Liver (tissue), 9 donors: ENCODE results near the gene SLC17A7. TPM values are rescaled to one million over a fixed set of nuclear protein-coding genes. Genes with fewer than 3 reads are reported as not detected.

Experiments used
- DNase-seq: peaks from one replicate; pipeline ENCODE4 v3.0.0-alpha.2; 2017; ENCODE audit warnings: low spot score
- H3K27ac ChIP-seq, 2 donors: one replicate each; pipeline ENCODE4 v1.7.0; 2013; ENCODE audit warnings: inconsistent platforms in 2 of 2, low read length in 2 of 2, control low read depth in 1 of 2, low read depth in 1 of 2, mild to moderate bottlenecking in 1 of 2
- H3K27me3 ChIP-seq, 4 donors: one replicate each; pipeline versions ENCODE4 v1.6.1 to v1.7.0; 2013; ENCODE audit warnings: low read length in 3 of 4, inconsistent platforms in 1 of 4, mild to moderate bottlenecking in 1 of 4, moderate library complexity in 1 of 4; ENCODE audit not compliant: control insufficient read depth in 4 of 4, insufficient read depth in 4 of 4
- H3K36me3 ChIP-seq, 4 donors: one replicate each; pipeline versions ENCODE4 v1.6.1 to v1.7.0; 2013; ENCODE audit warnings: low read length in 3 of 4, mild to moderate bottlenecking in 3 of 4, low read depth in 1 of 4, moderate library complexity in 1 of 4; ENCODE audit not compliant: control insufficient read depth in 4 of 4, insufficient read depth in 3 of 4
- H3K4me1 ChIP-seq, 4 donors: one replicate each; pipeline versions ENCODE4 v1.6.1 to v1.7.0; 2013; ENCODE audit warnings: low read length in 3 of 4, mild to moderate bottlenecking in 3 of 4, moderate library complexity in 1 of 4; ENCODE audit not compliant: control insufficient read depth in 4 of 4, insufficient read depth in 4 of 4
- H3K4me3 ChIP-seq, 3 donors: one replicate each; pipeline versions ENCODE4 v1.6.1 to v1.7.0; 2013; ENCODE audit warnings: low read length in 3 of 3, control low read depth in 1 of 3, low read depth in 1 of 3, mild to moderate bottlenecking in 1 of 3
- H3K9ac ChIP-seq, 2 donors: one replicate each; pipeline ENCODE4 v1.7.0; 2013; ENCODE audit warnings: low read length in 2 of 2, mild to moderate bottlenecking in 2 of 2, moderate library complexity in 2 of 2, control low read depth in 1 of 2, low read depth in 1 of 2
- H3K9me3 ChIP-seq, 4 donors: one replicate each; pipeline versions ENCODE4 v1.6.1 to v1.7.0; 2013; ENCODE audit warnings: low read length in 3 of 4; ENCODE audit not compliant: control insufficient read depth in 4 of 4
- CTCF ChIP-seq: fragments of 150-350 bp; IDR thresholded peaks from 2 replicates; pipeline ENCODE4 v1.5.1; 2017; ENCODE audit warnings: improper control_type of control experiment, low read depth, low read length; ENCODE audit not compliant: missing input control
- EGR1 ChIP-seq, 2 donors: IDR thresholded peaks; 2 replicates each; pipeline ENCODE4 v1.6.1; 2016 to 2018; ENCODE audit warnings: antibody characterized with exemption in 2 of 2, low read depth in 2 of 2
- FOXA1 ChIP-seq: IDR thresholded peaks from 2 replicates; pipeline ENCODE4 v1.6.1; 2016; ENCODE audit warnings: antibody characterized with exemption
- FOXA2 ChIP-seq: IDR thresholded peaks from 2 replicates; pipeline ENCODE4 v1.6.1; 2016; ENCODE audit warnings: antibody characterized with exemption
- GABPA ChIP-seq, 2 donors: IDR thresholded peaks in 1 of 2; conservative IDR thresholded peaks in 1 of 2; 2 replicates each; pipeline ENCODE4 v1.6.1; 2016; ENCODE audit warnings: antibody characterized with exemption in 2 of 2, mild to moderate bottlenecking in 1 of 2, moderate library complexity in 1 of 2
- HNF4A ChIP-seq, 2 donors: conservative IDR thresholded peaks; 2 replicates each; pipeline ENCODE4 v1.6.1; 2016; ENCODE audit warnings: antibody characterized with exemption in 2 of 2, mild to moderate bottlenecking in 2 of 2
- JUND ChIP-seq, 2 donors: IDR thresholded peaks; 2 replicates each; pipeline ENCODE4 v1.6.1; 2016; ENCODE audit warnings: antibody characterized with exemption in 2 of 2
- NR2F2 ChIP-seq: IDR thresholded peaks from 2 replicates; pipeline ENCODE4 v1.6.1; 2016; ENCODE audit warnings: antibody characterized with exemption
- RAD21 ChIP-seq, 2 donors: IDR thresholded peaks; 2 replicates each; pipeline ENCODE4 v1.6.1; 2016; ENCODE audit warnings: antibody characterized with exemption in 2 of 2, mild to moderate bottlenecking in 2 of 2
- REST ChIP-seq: IDR thresholded peaks from 2 replicates; pipeline ENCODE4 v1.6.1; 2016; ENCODE audit warnings: antibody characterized with exemption, mild to moderate bottlenecking
- RXRA ChIP-seq, 2 donors: IDR thresholded peaks; 2 replicates each; pipeline ENCODE4 v1.6.1; 2017 to 2018; ENCODE audit warnings: antibody characterized with exemption in 2 of 2, mild to moderate bottlenecking in 1 of 2
- SP1 ChIP-seq: IDR thresholded peaks from 2 replicates; pipeline ENCODE4 v1.6.1; 2018; ENCODE audit warnings: antibody characterized with exemption, mild to moderate bottlenecking
- TAF1 ChIP-seq: conservative IDR thresholded peaks from 2 replicates; pipeline ENCODE4 v1.6.1; 2016; ENCODE audit warnings: antibody characterized with exemption, mild to moderate bottlenecking
- YY1 ChIP-seq: IDR thresholded peaks from 2 replicates; pipeline ENCODE4 v1.6.1; 2016; ENCODE audit warnings: antibody characterized with exemption, mild to moderate bottlenecking
- WGBS: extraction: QIAGEN DNeasy Blood & Tissue Kit; methylation state at CpG from one replicate; pipeline ENCODE4 v1.1.7; 2013; 5-methylcytosine and 5-hydroxymethylcytosine counted together
- polyA plus RNA-seq, 2 donors: library from polyadenylated mRNA; stranded (reverse) in 1 of 2; unstranded in 1 of 2; fragments of 200-250 nt in 1 of 2; fragments of >200 nt in 1 of 2; fragmentation: Nextera tagmentation in 1 of 2; extraction: Ambion mirVana in 1 of 2; gene quantifications; one replicate each; pipeline versions ENCODE4 v1.2.1 to v1.2.3, GENCODE V29; 2013 to 2015
- total RNA-seq, 2 donors: library from RNA; depleted of rRNA; stranded (reverse); fragments of >200 nt; gene quantifications; one replicate each; pipeline ENCODE4 v1.2.3, GENCODE V29; 2014
- TF ChIP-seq, protein P1 (sequence below): IDR thresholded peaks from 2 replicates; pipeline ENCODE4 v1.6.1; 2016; ENCODE audit warnings: antibody characterized with exemption
- TF ChIP-seq, protein P2 (sequence below): IDR thresholded peaks from 2 replicates; pipeline ENCODE4 v1.6.1; 2016; ENCODE audit warnings: antibody characterized with exemption
- TF ChIP-seq, protein P3 (sequence below): IDR thresholded peaks from 2 replicates; pipeline ENCODE4 v1.6.1; 2016; ENCODE audit warnings: antibody characterized with exemption
- donor health status: healthy.
- donor health status: healthy.
- donor health status: healthy.
- donor health status: healthy.
- donor health status: healthy.

SLC17A7 gene
- total and polyA plus RNA-seq, 4 donors = 0.06 to 0.08 TPM; not detected in 2

GRCh38 chr19:49437231-49437630 lies 4.1 kb downstream of the SLC17A7 start:
- H3K4me3 ChIP-seq = no peak overlapping the region
- H3K36me3 ChIP-seq = no peaks in the 10 kb centered on the region
- no peak overlapping the region for H3K27ac ChIP-seq
- DNase-seq = no peak
- peaks cover 0 to 4% (median 0%) of the 10 kb centered on the region in 4 donors for H3K4me1 ChIP-seq
- no peak for TF ChIP-seq JUND (IDR thresholded peaks at IDR 0.05)
- no peak for TF ChIP-seq HNF4A (conservative IDR thresholded peaks at IDR 0.05)
- no peak for TF ChIP-seq TAF1
- TF ChIP-seq, protein P1, sequence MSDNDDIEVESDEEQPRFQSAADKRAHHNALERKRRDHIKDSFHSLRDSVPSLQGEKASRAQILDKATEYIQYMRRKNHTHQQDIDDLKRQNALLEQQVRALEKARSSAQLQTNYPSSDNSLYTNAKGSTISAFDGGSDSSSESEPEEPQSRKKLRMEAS = no peak
- TF ChIP-seq NR2F2 = no peak
- no peak for TF ChIP-seq FOXA1
- H3K9me3 ChIP-seq = peaks cover 0 to under 1% (median 0%) of the 10 kb centered on the region in 4 donors
- H3K9ac ChIP-seq = no peak overlapping the region
- peaks cover 3 to 8% (median 5%) of the 10 kb centered on the region in 4 donors for H3K27me3 ChIP-seq
- WGBS = 11% methylated on average over 8 of the region's 8 CpGs

GRCh38 chr19:49436381-49437017 lies 4.8 kb downstream of the SLC17A7 start:
- 12% methylated on average over 42 of the region's 42 CpGs for WGBS
- peaks cover 0 to 4% (median 0%) of the 10 kb centered on the region in 4 donors for H3K4me1 ChIP-seq
- no peaks in the 10 kb centered on the region for H3K36me3 ChIP-seq
- H3K9ac ChIP-seq = no peak overlapping the region
- peaks cover 0 to 2% (median 0%) of the 10 kb centered on the region in 4 donors for H3K9me3 ChIP-seq
- peaks cover 3 to 11% (median 6%) of the 10 kb centered on the region in 4 donors for H3K27me3 ChIP-seq
- no peak overlapping the region for H3K4me3 ChIP-seq
- no peak overlapping the region for H3K27ac ChIP-seq
- TF ChIP-seq HNF4A (conservative IDR thresholded peaks at IDR 0.05) (no peak), REST (no peak), EGR1 (IDR thresholded peaks at IDR 0.05; ENCODE audit: low read depth in 2 of 2) (no peak), CTCF (no peak), FOXA2 (no peak), RXRA (IDR thresholded peaks at IDR 0.05) (no peak), RAD21 (IDR thresholded peaks at IDR 0.05) (no peak), JUND (IDR thresholded peaks at IDR 0.05) (no peak), FOXA1 (no peak)
- DNase-seq = peak; percentile 62

- H3K4me3 ChIP-seq = no peak overlapping the region
- no peaks in the 10 kb centered on the region for H3K4me1 ChIP-seq
- H3K9me3 ChIP-seq = peaks cover 0 to 2% (median 0%) of the 10 kb centered on the region in 4 donors
- 80% methylated on average over 10 of the region's 10 CpGs for WGBS
- no peak overlapping the region for H3K27ac ChIP-seq
- peaks cover 3 to 13% (median 7%) of the 10 kb centered on the region in 4 donors for H3K27me3 ChIP-seq
- H3K9ac ChIP-seq = no peak overlapping the region
- H3K36me3 ChIP-seq = no peaks in the 10 kb centered on the region
- DNase-seq = no peak
- no peak for TF ChIP-seq SP1
- no peak for TF ChIP-seq FOXA1
- TF ChIP-seq HNF4A (conservative IDR thresholded peaks at IDR 0.05) = no peak
- no peak for TF ChIP-seq JUND (IDR thresholded peaks at IDR 0.05)
- no peak for TF ChIP-seq CTCF
- TF ChIP-seq RAD21 (IDR thresholded peaks at IDR 0.05) = no peak
- no peak for TF ChIP-seq EGR1 (IDR thresholded peaks at IDR 0.05; ENCODE audit: low read depth in 2 of 2)
- TF ChIP-seq, protein P2, sequence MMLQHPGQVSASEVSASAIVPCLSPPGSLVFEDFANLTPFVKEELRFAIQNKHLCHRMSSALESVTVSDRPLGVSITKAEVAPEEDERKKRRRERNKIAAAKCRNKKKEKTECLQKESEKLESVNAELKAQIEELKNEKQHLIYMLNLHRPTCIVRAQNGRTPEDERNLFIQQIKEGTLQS = no peak
- TF ChIP-seq, protein P3, sequence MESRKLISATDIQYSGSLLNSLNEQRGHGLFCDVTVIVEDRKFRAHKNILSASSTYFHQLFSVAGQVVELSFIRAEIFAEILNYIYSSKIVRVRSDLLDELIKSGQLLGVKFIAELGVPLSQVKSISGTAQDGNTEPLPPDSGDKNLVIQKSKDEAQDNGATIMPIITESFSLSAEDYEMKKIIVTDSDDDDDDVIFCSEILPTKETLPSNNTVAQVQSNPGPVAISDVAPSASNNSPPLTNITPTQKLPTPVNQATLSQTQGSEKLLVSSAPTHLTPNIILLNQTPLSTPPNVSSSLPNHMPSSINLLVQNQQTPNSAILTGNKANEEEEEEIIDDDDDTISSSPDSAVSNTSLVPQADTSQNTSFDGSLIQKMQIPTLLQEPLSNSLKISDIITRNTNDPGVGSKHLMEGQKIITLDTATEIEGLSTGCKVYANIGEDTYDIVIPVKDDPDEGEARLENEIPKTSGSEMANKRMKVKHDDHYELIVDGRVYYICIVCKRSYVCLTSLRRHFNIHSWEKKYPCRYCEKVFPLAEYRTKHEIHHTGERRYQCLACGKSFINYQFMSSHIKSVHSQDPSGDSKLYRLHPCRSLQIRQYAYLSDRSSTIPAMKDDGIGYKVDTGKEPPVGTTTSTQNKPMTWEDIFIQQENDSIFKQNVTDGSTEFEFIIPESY = no peak
- TF ChIP-seq YY1 = no peak
- TF ChIP-seq GABPA (IDR thresholded peaks at IDR 0.05 in 1 of 2, conservative IDR thresholded peaks at IDR 0.05 in 1 of 2) = no peak
- TF ChIP-seq TAF1 = no peak
Measured at GRCh38 chr19:49435670-49436069, 5.7 kb downstream of the SLC17A7 start.
